ENCODE results near the gene ADD1.

GRCh38 chr4:2832981-2833670 lies 10.5 kb upstream of the ADD1 start:
- TF ChIP-seq CTCF (IDR thresholded peaks at IDR 0.05): no peak
- no peak for TF ChIP-seq EP300 (IDR thresholded peaks at IDR 0.05)

All from tibial nerve (tissue), 4 donors.